Mesothelial cell of epicardium (in vitro differentiated cells): Measurements from ENCODE around the gene ASTN2. TPM values are rescaled to one million over a fixed set of nuclear protein-coding genes. Genes with fewer than 3 reads are reported as not detected.

ENCODE experiments used
- DNase-seq, 2 experiments: peaks; one replicate each; pipeline ENCODE4 v3.0.0; 2021; ENCODE audit warnings: low spot score in 2 of 2; ENCODE audit not compliant: unreplicated experiment in 2 of 2
- H3K27ac Mint-ChIP-seq: 2 replicates; pipeline ENCODE4 v1.8.0; 2021; ENCODE audit warnings: mixed read lengths
- H3K27me3 Mint-ChIP-seq: 2 replicates; pipeline ENCODE4 v1.8.0; 2021; ENCODE audit warnings: low read depth, mixed read lengths
- H3K36me3 Mint-ChIP-seq: 2 replicates; pipeline ENCODE4 v1.8.0; 2021; ENCODE audit warnings: mixed read lengths
- H3K4me1 Mint-ChIP-seq: 2 replicates; pipeline ENCODE4 v1.8.0; 2021; ENCODE audit warnings: mixed read lengths
- H3K4me3 Mint-ChIP-seq: 2 replicates; pipeline ENCODE4 v1.8.0; 2021; ENCODE audit warnings: mild to moderate bottlenecking, moderate library complexity, mixed read lengths
- H3K9me3 Mint-ChIP-seq: 2 replicates; pipeline ENCODE4 v1.8.0; 2021; ENCODE audit warnings: mixed read lengths
- total RNA-seq: library from RNA; stranded (reverse); gene quantifications from 3 replicates; pipeline ENCODE4 v1.2.1, GENCODE V29; 2021
- TF ChIP-seq, protein P1 (sequence below): fragments of 200-600 bp; sonication (generic); IDR thresholded peaks from one replicate; pipeline ENCODE4 v1.5.0; 2021; ENCODE audit warnings: antibody characterized with exemption; ENCODE audit not compliant: unreplicated experiment

The ASTN2 gene
- total RNA-seq, 1 donor from 2014 or later: 12.2 TPM

DNA sequence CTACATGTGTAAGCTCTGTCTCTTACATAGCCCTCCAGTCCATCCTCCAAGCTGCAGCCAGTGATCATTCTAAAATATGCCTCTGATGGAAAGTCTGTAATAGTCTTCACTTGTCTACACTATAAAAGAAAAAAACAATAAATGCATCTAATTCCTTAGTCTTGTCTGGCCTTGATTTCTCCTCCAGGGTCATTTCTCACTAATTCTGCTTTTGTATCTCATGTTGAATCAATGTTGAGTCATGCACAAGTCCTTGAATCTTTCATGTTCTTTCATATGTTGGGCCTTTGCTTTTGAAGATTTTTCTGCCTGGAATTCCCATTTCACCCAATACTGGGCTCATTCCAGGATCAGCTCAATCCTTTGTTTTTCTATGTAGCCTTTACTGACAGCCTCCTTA, 848.9 kb downstream of the ASTN2 start:
- Mint-ChIP-seq H3K4me3 (no peak overlapping the region), H3K4me1 (no peaks in the 10 kb centered on the region), H3K27me3 (no peaks in the 10 kb centered on the region), H3K27ac (no peak overlapping the region), H3K36me3 (no peaks in the 10 kb centered on the region), H3K9me3 (peaks cover 6% of the 10 kb centered on the region)
- no peak for DNase-seq
- TF ChIP-seq, protein P1, sequence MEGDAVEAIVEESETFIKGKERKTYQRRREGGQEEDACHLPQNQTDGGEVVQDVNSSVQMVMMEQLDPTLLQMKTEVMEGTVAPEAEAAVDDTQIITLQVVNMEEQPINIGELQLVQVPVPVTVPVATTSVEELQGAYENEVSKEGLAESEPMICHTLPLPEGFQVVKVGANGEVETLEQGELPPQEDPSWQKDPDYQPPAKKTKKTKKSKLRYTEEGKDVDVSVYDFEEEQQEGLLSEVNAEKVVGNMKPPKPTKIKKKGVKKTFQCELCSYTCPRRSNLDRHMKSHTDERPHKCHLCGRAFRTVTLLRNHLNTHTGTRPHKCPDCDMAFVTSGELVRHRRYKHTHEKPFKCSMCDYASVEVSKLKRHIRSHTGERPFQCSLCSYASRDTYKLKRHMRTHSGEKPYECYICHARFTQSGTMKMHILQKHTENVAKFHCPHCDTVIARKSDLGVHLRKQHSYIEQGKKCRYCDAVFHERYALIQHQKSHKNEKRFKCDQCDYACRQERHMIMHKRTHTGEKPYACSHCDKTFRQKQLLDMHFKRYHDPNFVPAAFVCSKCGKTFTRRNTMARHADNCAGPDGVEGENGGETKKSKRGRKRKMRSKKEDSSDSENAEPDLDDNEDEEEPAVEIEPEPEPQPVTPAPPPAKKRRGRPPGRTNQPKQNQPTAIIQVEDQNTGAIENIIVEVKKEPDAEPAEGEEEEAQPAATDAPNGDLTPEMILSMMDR: no peak

DNA sequence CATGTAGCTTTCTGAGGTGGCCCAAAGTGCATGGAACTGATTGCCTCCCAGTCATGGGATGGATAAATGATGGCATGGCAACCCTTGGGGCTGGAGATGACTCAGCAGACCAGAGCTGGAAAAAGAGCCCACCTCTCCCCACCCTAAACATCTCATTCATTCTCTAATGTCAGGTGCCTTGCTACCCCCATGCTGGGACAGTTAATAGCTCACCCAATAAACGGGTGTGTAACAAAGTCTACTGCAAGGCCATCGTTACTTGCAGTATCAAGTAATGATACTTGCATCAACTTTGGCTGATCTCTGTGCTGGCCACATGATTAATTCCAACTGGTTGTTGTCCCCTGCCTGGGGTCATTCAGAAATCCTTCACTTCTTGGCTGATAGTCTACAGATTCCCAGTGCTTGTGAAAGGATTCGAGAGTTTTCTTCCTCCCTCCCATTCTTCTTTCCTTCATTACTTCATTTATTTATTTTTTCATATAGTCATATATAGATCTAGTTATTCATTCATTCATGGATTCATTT, 850.5 kb downstream of the ASTN2 start:
- Mint-ChIP-seq H3K4me3 (no peak overlapping the region), H3K27ac (no peak overlapping the region), H3K4me1 (no peaks in the 10 kb centered on the region), H3K27me3 (no peaks in the 10 kb centered on the region), H3K36me3 (no peaks in the 10 kb centered on the region), H3K9me3 (peaks cover 6% of the 10 kb centered on the region)
- TF ChIP-seq, protein P1: no peak
- no peak for DNase-seq

DNA sequence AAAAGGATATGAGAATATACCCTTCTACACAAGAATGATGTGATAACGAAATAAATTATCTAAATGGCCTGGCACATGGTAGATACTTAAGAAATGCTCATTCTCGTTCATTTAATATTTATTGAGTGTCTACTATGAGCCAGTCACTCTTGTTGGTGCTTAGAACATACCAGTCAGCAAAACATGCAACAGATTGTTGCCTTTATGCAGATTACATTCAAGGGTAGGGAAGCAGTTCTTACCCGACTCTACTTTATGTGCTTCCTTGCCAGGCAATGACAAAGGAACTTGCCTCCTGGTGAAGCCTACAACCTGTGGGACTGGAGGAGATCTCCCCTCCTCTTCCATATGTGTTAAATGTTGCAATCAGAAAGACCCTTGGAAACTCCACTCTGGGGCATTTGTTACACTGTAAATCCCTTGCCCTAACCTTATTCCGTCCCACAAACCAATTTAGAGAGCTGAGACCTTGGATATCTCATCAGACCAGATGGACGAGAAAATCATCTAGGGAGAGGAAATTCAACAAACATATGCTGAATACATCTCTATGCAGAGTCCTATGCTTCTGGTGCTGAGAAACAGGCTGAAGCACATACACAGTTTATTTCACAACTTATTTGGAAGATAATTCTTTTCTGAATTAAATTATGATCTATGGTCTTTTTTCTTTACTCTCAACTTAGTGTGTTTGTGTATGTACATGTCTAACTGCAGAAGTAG, 855.9 kb downstream of the ASTN2 start:
- Mint-ChIP-seq H3K27ac (no peak overlapping the region), H3K4me3 (no peak overlapping the region), H3K36me3 (no peaks in the 10 kb centered on the region), H3K4me1 (no peaks in the 10 kb centered on the region), H3K27me3 (no peaks in the 10 kb centered on the region), H3K9me3 (no peaks in the 10 kb centered on the region)
- TF ChIP-seq, protein P1: no peak
- DNase-seq: no peak

DNA sequence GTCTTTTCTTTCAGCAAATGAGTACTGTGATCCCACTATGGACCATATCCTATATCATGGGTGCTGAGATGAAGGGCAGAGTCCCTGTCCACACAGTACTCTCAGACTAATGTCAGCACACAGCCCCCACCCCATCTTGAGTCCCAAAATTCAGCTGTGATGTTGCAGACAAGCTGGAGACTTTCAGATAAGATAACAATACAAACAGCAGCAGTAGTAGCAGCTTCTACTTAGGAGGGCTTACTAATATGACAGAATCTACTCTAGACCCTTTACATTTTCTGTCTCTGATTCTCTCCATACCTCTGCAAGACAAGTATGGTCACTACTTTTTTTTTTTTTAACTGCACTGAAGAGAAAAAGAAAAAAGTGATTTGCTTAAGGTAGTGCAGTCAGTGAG, 856.8 kb downstream of the ASTN2 start:
- no peaks in the 10 kb centered on the region for H3K36me3 Mint-ChIP-seq
- no peak for DNase-seq
- H3K27me3 Mint-ChIP-seq: no peaks in the 10 kb centered on the region
- TF ChIP-seq, protein P1: no peak
- no peaks in the 10 kb centered on the region for H3K4me1 Mint-ChIP-seq
- H3K4me3 Mint-ChIP-seq: no peak overlapping the region
- no peaks in the 10 kb centered on the region for H3K9me3 Mint-ChIP-seq
- no peak overlapping the region for H3K27ac Mint-ChIP-seq

DNA sequence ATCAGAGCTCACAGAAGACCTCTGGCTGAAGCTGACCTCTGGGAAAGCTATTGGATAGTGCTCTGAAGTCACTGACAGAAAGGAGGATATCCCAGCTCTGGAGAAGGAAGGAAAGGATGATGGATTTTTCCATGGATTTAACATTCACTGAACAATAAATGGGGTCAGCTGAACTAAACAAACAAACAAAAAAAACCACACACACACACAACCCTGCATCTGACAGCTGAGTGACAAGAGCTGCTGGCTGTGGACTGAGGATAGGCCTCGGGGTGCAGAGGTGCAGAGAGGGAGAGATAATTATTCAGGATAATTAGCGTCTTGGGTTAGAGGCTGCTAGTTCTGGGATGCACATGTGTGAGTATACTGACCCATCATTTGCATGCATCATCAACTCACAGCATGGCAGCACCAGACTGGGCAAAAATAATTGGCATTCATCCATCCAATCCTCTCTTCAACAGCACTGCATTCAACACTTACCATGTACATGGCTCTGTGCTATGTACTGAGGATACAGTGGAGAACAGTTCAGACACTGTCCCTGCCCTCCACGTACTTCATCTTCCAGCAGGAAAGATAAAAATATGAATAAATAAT, 859.2 kb downstream of the ASTN2 start:
- Mint-ChIP-seq H3K4me1 (no peaks in the 10 kb centered on the region), H3K4me3 (no peak overlapping the region), H3K36me3 (no peaks in the 10 kb centered on the region)

More for the DNA sequence above, 859.2 kb downstream of the ASTN2 start:
- TF ChIP-seq, protein P1: no peak
- no peak for DNase-seq
- H3K9me3 Mint-ChIP-seq: no peaks in the 10 kb centered on the region
- no peak overlapping the region for H3K27ac Mint-ChIP-seq
- no peaks in the 10 kb centered on the region for H3K27me3 Mint-ChIP-seq
